ENCODE measurements around the gene KIF26B.

KIF26B gene

GRCh38 chr1:245263529-245264095 is 108.8 kb downstream of the KIF26B start:
- H3K9me3 ChIP-seq (ENCODE audit: control insufficient read depth, insufficient read depth, low read length) = no peaks in the 10 kb centered on the region
- H3K36me3 ChIP-seq (ENCODE audit: insufficient read depth, low read length) = no peaks in the 10 kb centered on the region
- peaks cover 9% of the 10 kb centered on the region for H3K4me1 ChIP-seq (ENCODE audit: insufficient read depth, low read length)
- H3K9ac ChIP-seq (ENCODE audit: low read depth, low read length) = no peak overlapping the region

GRCh38 chr1:245264226-245264625 is 109.4 kb downstream of the KIF26B start:
- no peaks in the 10 kb centered on the region for H3K9me3 ChIP-seq (ENCODE audit: control insufficient read depth, insufficient read depth, low read length)
- H3K4me1 ChIP-seq (ENCODE audit: insufficient read depth, low read length) = peaks cover 9% of the 10 kb centered on the region

GRCh38 chr1:245266105-245266504 is 111.3 kb downstream of the KIF26B start:
- no peak overlapping the region for H3K9ac ChIP-seq (ENCODE audit: low read depth, low read length)
- peaks cover 5% of the 10 kb centered on the region for H3K9me3 ChIP-seq (ENCODE audit: control insufficient read depth, insufficient read depth, low read length)
- no peaks in the 10 kb centered on the region for H3K36me3 ChIP-seq (ENCODE audit: insufficient read depth, low read length)
- peaks cover 9% of the 10 kb centered on the region for H3K4me1 ChIP-seq (ENCODE audit: insufficient read depth, low read length)

More at GRCh38 chr1:245264226-245264625, 109.4 kb downstream of the KIF26B start:
- Histone ChIP-seq H3K36me3 (ENCODE audit: insufficient read depth, low read length) (no peaks in the 10 kb centered on the region), H3K9ac (ENCODE audit: low read depth, low read length) (no peak overlapping the region)

GRCh38 chr1:245270063-245270462 is 115.3 kb downstream of the KIF26B start:
- no peak overlapping the region for H3K9ac ChIP-seq (ENCODE audit: low read depth, low read length)
- H3K36me3 ChIP-seq (ENCODE audit: insufficient read depth, low read length) = no peaks in the 10 kb centered on the region
- H3K9me3 ChIP-seq (ENCODE audit: control insufficient read depth, insufficient read depth, low read length) = peaks cover 7% of the 10 kb centered on the region
- peaks cover 9% of the 10 kb centered on the region for H3K4me1 ChIP-seq (ENCODE audit: insufficient read depth, low read length)

GRCh38 chr1:245270972-245271371 is 116.2 kb downstream of the KIF26B start:
- peaks cover 7% of the 10 kb centered on the region for H3K9me3 ChIP-seq (ENCODE audit: control insufficient read depth, insufficient read depth, low read length)
- H3K4me1 ChIP-seq (ENCODE audit: insufficient read depth, low read length) = peaks cover 9% of the 10 kb centered on the region
- H3K36me3 ChIP-seq (ENCODE audit: insufficient read depth, low read length) = no peaks in the 10 kb centered on the region
- no peak overlapping the region for H3K9ac ChIP-seq (ENCODE audit: low read depth, low read length)

- H3K9ac ChIP-seq (ENCODE audit: low read depth, low read length) = no peak overlapping the region
These were observed 117.9 kb downstream of the KIF26B start for GRCh38 chr1:245272676-245273075.

GRCh38 chr1:245276445-245276844 is 121.7 kb downstream of the KIF26B start:
- Histone ChIP-seq H3K9ac (ENCODE audit: low read depth, low read length) (no peak overlapping the region), H3K4me1 (ENCODE audit: insufficient read depth, low read length) (peaks cover 6% of the 10 kb centered on the region; the same call in 1 of the 2 replicates)

More at GRCh38 chr1:245272676-245273075, 117.9 kb downstream of the KIF26B start:
- peaks cover 8% of the 10 kb centered on the region for H3K4me1 ChIP-seq (ENCODE audit: insufficient read depth, low read length)
- peaks cover 7% of the 10 kb centered on the region for H3K9me3 ChIP-seq (ENCODE audit: control insufficient read depth, insufficient read depth, low read length)
- H3K36me3 ChIP-seq (ENCODE audit: insufficient read depth, low read length) = no peaks in the 10 kb centered on the region

GRCh38 chr1:245277276-245277675 is 122.5 kb downstream of the KIF26B start:
- H3K9ac ChIP-seq (ENCODE audit: low read depth, low read length) = no peak overlapping the region
- no peaks in the 10 kb centered on the region for H3K9me3 ChIP-seq (ENCODE audit: control insufficient read depth, insufficient read depth, low read length)
- H3K36me3 ChIP-seq (ENCODE audit: insufficient read depth, low read length) = no peaks in the 10 kb centered on the region
- H3K4me1 ChIP-seq (ENCODE audit: insufficient read depth, low read length) = peaks cover 6% of the 10 kb centered on the region; the same call in 1 of the 2 replicates

More at GRCh38 chr1:245276445-245276844, 121.7 kb downstream of the KIF26B start:
- H3K36me3 ChIP-seq (ENCODE audit: insufficient read depth, low read length) = no peaks in the 10 kb centered on the region
- H3K9me3 ChIP-seq (ENCODE audit: control insufficient read depth, insufficient read depth, low read length) = no peaks in the 10 kb centered on the region

GRCh38 chr1:245278846-245279245 is 124.1 kb downstream of the KIF26B start:
- peaks cover 6% of the 10 kb centered on the region; the same call in 1 of the 2 replicates for H3K4me1 ChIP-seq (ENCODE audit: insufficient read depth, low read length)
- no peaks in the 10 kb centered on the region for H3K36me3 ChIP-seq (ENCODE audit: insufficient read depth, low read length)
- H3K9ac ChIP-seq (ENCODE audit: low read depth, low read length) = no peak overlapping the region
- H3K9me3 ChIP-seq (ENCODE audit: control insufficient read depth, insufficient read depth, low read length) = no peaks in the 10 kb centered on the region

GRCh38 chr1:245279346-245279745 is 124.6 kb downstream of the KIF26B start:
- H3K4me1 ChIP-seq (ENCODE audit: insufficient read depth, low read length) = peaks cover 6% of the 10 kb centered on the region; the same call in 1 of the 2 replicates
- H3K9ac ChIP-seq (ENCODE audit: low read depth, low read length) = no peak overlapping the region
- no peaks in the 10 kb centered on the region for H3K36me3 ChIP-seq (ENCODE audit: insufficient read depth, low read length)
- H3K9me3 ChIP-seq (ENCODE audit: control insufficient read depth, insufficient read depth, low read length) = no peaks in the 10 kb centered on the region

- Histone ChIP-seq H3K9me3 (ENCODE audit: control insufficient read depth, insufficient read depth, low read length) (no peaks in the 10 kb centered on the region), H3K4me1 (ENCODE audit: insufficient read depth, low read length) (no peaks in the 10 kb centered on the region), H3K36me3 (ENCODE audit: insufficient read depth, low read length) (no peaks in the 10 kb centered on the region), H3K9ac (ENCODE audit: low read depth, low read length) (no peak overlapping the region)
These were observed 128.2 kb downstream of the KIF26B start for GRCh38 chr1:245283001-245283400.

GRCh38 chr1:245285168-245285567 is 130.4 kb downstream of the KIF26B start:
- H3K9me3 ChIP-seq (ENCODE audit: control insufficient read depth, insufficient read depth, low read length) = no peaks in the 10 kb centered on the region
- no peak overlapping the region for H3K9ac ChIP-seq (ENCODE audit: low read depth, low read length)
- no peaks in the 10 kb centered on the region for H3K36me3 ChIP-seq (ENCODE audit: insufficient read depth, low read length)
- H3K4me1 ChIP-seq (ENCODE audit: insufficient read depth, low read length) = no peaks in the 10 kb centered on the region

- Histone ChIP-seq H3K9ac (ENCODE audit: low read depth, low read length) (no peak overlapping the region), H3K36me3 (ENCODE audit: insufficient read depth, low read length) (no peaks in the 10 kb centered on the region), H3K9me3 (ENCODE audit: control insufficient read depth, insufficient read depth, low read length) (no peaks in the 10 kb centered on the region)
These were observed 134.0 kb downstream of the KIF26B start for GRCh38 chr1:245288796-245289195.

GRCh38 chr1:245290836-245291235 is 136.1 kb downstream of the KIF26B start:
- H3K4me1 ChIP-seq (ENCODE audit: insufficient read depth, low read length) = no peaks in the 10 kb centered on the region
- H3K36me3 ChIP-seq (ENCODE audit: insufficient read depth, low read length) = no peaks in the 10 kb centered on the region
- H3K9ac ChIP-seq (ENCODE audit: low read depth, low read length) = no peak overlapping the region
- no peaks in the 10 kb centered on the region for H3K9me3 ChIP-seq (ENCODE audit: control insufficient read depth, insufficient read depth, low read length)

More at GRCh38 chr1:245288796-245289195, 134.0 kb downstream of the KIF26B start:
- no peaks in the 10 kb centered on the region for H3K4me1 ChIP-seq (ENCODE audit: insufficient read depth, low read length)

- Histone ChIP-seq H3K9me3 (ENCODE audit: control insufficient read depth, insufficient read depth, low read length) (no peaks in the 10 kb centered on the region), H3K4me1 (ENCODE audit: insufficient read depth, low read length) (no peaks in the 10 kb centered on the region), H3K9ac (ENCODE audit: low read depth, low read length) (no peak overlapping the region), H3K36me3 (ENCODE audit: insufficient read depth, low read length) (no peaks in the 10 kb centered on the region)
These were observed 136.6 kb downstream of the KIF26B start for GRCh38 chr1:245291351-245291750.

All from ES-I3 (cell line).